Measurements from ENCODE around the gene C18orf63.

- TF ChIP-seq CTCF (IDR thresholded peaks at IDR 0.05) = no peak
- no peak for TF ChIP-seq POLR2AphosphoS5 (IDR thresholded peaks at IDR 0.05)
- TF ChIP-seq POLR2A (IDR thresholded peaks at IDR 0.05) = no peak
Observed at GRCh38 chr18:74360852-74361655, 45.4 kb downstream of the C18orf63 start.
